ENCODE results near the gene RABGAP1L.

DNA sequence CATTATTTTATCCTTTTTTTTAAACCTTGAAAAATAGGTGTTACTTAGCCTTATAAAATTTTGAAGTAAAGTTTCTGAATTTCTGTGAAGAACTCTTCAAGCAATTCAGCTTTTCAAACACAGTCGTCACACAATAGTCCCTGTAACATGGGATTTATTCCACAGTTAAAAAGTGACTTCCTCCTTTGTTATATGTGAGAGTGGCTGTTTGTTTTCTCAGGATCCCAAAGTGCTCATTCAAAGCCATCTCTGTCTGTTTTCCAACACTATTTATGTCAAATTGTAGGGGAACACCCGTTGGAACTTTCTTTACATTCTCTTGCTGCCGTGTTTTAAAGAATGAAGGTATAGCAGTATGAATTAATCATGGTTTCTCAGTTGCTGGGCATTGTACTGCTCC lies 207.6 kb downstream of the RABGAP1L start:
- TF ChIP-seq, protein P1, sequence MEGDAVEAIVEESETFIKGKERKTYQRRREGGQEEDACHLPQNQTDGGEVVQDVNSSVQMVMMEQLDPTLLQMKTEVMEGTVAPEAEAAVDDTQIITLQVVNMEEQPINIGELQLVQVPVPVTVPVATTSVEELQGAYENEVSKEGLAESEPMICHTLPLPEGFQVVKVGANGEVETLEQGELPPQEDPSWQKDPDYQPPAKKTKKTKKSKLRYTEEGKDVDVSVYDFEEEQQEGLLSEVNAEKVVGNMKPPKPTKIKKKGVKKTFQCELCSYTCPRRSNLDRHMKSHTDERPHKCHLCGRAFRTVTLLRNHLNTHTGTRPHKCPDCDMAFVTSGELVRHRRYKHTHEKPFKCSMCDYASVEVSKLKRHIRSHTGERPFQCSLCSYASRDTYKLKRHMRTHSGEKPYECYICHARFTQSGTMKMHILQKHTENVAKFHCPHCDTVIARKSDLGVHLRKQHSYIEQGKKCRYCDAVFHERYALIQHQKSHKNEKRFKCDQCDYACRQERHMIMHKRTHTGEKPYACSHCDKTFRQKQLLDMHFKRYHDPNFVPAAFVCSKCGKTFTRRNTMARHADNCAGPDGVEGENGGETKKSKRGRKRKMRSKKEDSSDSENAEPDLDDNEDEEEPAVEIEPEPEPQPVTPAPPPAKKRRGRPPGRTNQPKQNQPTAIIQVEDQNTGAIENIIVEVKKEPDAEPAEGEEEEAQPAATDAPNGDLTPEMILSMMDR (IDR thresholded peaks at IDR 0.05), result no peak
- TF ChIP-seq POLR2A (IDR thresholded peaks at IDR 0.05), result no peak

All from lower leg skin (tissue), 3 donors.